H1 (cell line): ENCODE results near the gene DENND5B. TPM values are rescaled to one million over a fixed set of nuclear protein-coding genes. Genes with fewer than 3 reads are reported as not detected.

Experiments
- CTCF ChIA-PET: fragments of 300-600 bp; sonication (Branson Sonifier 250); formaldehyde crosslinking; loops from one replicate; lab custom pipeline; 2021; ENCODE audit not compliant: partially characterized antibody; lab: Charles Lee
- POLR2A ChIA-PET: fragments of 300-600 bp; sonication (Branson Sonifier 250); formaldehyde crosslinking; loops from one replicate; lab custom pipeline; 2021; ENCODE audit warnings: inconsistent platforms; ENCODE audit not compliant: partially characterized antibody; lab: Charles Lee
- DNase-seq, 2 experiments: peaks; one replicate each; pipeline versions ENCODE4 v3.0.0 to v3.0.0-alpha.2; 2010 to 2022; ENCODE audit warnings: low spot score in 2 of 2, low read depth in 1 of 2, mixed read lengths in 1 of 2
- FAIRE-seq: peaks from 2 replicates; lab custom pipeline; 2011; peaks lifted over from hg19 to GRCh38; lab: Jason Lieb, UNC
- H2AFZ ChIP-seq: 2 replicates; pipeline ENCODE4 v1.8.1; 2012; ENCODE audit warnings: low read length, inconsistent platforms
- H2AK5ac ChIP-seq: 2 replicates; pipeline ENCODE4 v1.6.1; 2013; ENCODE audit warnings: low read depth, low read length
- H2BK120ac ChIP-seq: replicated peaks from 2 replicates; pipeline ENCODE3; 2013; ENCODE audit warnings: low read depth, low read length, inconsistent platforms
- H2BK12ac ChIP-seq: 2 replicates; pipeline ENCODE4 v1.6.1; 2013; ENCODE audit warnings: low read depth, low read length
- H2BK15ac ChIP-seq: 2 replicates; pipeline ENCODE4 v1.6.1; 2013; ENCODE audit warnings: low read length
- H2BK20ac ChIP-seq: 2 replicates; pipeline ENCODE4 v1.6.1; 2013; ENCODE audit warnings: low read length
- H2BK5ac ChIP-seq: 2 replicates; pipeline ENCODE4 v1.6.1; 2013; ENCODE audit warnings: low read depth, low read length
- H3K14ac ChIP-seq: 2 replicates; pipeline ENCODE4 v1.6.1; 2013; ENCODE audit warnings: inconsistent platforms; ENCODE audit not compliant: insufficient read length
- H3K18ac ChIP-seq: 2 replicates; pipeline ENCODE4 v1.6.1; 2013; ENCODE audit warnings: low read length; ENCODE audit errors: extremely low read depth
- H3K23ac ChIP-seq: 2 replicates; pipeline ENCODE4 v1.6.1; 2013; ENCODE audit warnings: inconsistent platforms; ENCODE audit not compliant: insufficient read length
- H3K23me2 ChIP-seq: 2 replicates; pipeline ENCODE4 v1.6.1; 2013; ENCODE audit warnings: low read depth, low read length
- H3K27ac ChIP-seq: 2 replicates; pipeline ENCODE4 v1.6.1; 2011; ENCODE audit warnings: low read depth, low read length, inconsistent platforms
- H3K27me3 ChIP-seq, 4 experiments: replicated peaks in 1 of 4; 1 replicate in 1 of 4; 2 replicates in 3 of 4; pipeline versions ENCODE4 v1.6.1 to v1.8.1; 2011 to 2013; ENCODE audit warnings: low read length in 3 of 4, mild to moderate bottlenecking in 3 of 4, inconsistent platforms in 2 of 4, mixed read lengths in 2 of 4, moderate library complexity in 1 of 4; ENCODE audit not compliant: control insufficient read depth in 3 of 4, insufficient read depth in 3 of 4; ENCODE audit errors: extremely low read depth in 1 of 4
- H3K36me3 ChIP-seq, 4 experiments: 2 replicates each; pipeline versions ENCODE4 v1.6.1 to v1.8.1; 2011 to 2013; ENCODE audit warnings: mild to moderate bottlenecking in 4 of 4, low read length in 3 of 4, moderate library complexity in 2 of 4, control low read depth in 1 of 4, inconsistent platforms in 1 of 4; ENCODE audit not compliant: insufficient read depth in 4 of 4, control insufficient read depth in 2 of 4
- H3K4ac ChIP-seq: replicated peaks from 2 replicates; pipeline ENCODE3; 2013; ENCODE audit warnings: low read length, low read depth, mixed read lengths, inconsistent platforms; ENCODE audit not compliant: insufficient read length
- H3K4me1 ChIP-seq, 4 experiments: replicated peaks in 1 of 4; 1 replicate in 1 of 4; 2 replicates in 3 of 4; pipeline versions ENCODE4 v1.6.1 to v1.8.1; 2011 to 2013; ENCODE audit warnings: low read length in 3 of 4, inconsistent platforms in 2 of 4, mixed read lengths in 1 of 4; ENCODE audit not compliant: insufficient read depth in 4 of 4, control insufficient read depth in 3 of 4
- H3K4me2 ChIP-seq, 2 experiments: 2 replicates each; pipeline versions ENCODE4 v1.6.1 to v1.8.1; 2011 to 2013; ENCODE audit warnings: low read depth in 2 of 2, low read length in 2 of 2, control low read depth in 1 of 2, inconsistent platforms in 1 of 2, mild to moderate bottlenecking in 1 of 2; ENCODE audit not compliant: insufficient read depth in 1 of 2
- H3K4me3 ChIP-seq, 4 experiments: fragments of 200-600, 300-600 bp in 1 of 4; sonication (generic), shearing (Covaris generic), sonication (Bioruptor Twin) in 1 of 4; 2 replicates each; pipeline versions ENCODE4 v1.5.1 to v1.8.1; 2011 to 2016; ENCODE audit warnings: low read length in 4 of 4, low read depth in 3 of 4, control low read depth in 2 of 4, inconsistent platforms in 2 of 4, mild to moderate bottlenecking in 2 of 4, mixed read lengths in 1 of 4, moderate library complexity in 1 of 4; ENCODE audit not compliant: insufficient read depth in 2 of 4; ENCODE audit errors: extremely low read depth in 1 of 4
- H3K56ac ChIP-seq: replicated peaks from 2 replicates; pipeline ENCODE3; 2013; ENCODE audit warnings: low read depth, mild to moderate bottlenecking, mixed read lengths, low read length, inconsistent platforms; ENCODE audit not compliant: insufficient read length
- H3K79me1 ChIP-seq: 2 replicates; pipeline ENCODE4 v1.6.1; 2013; ENCODE audit warnings: low read depth, low read length, control low read depth
- H3K79me2 ChIP-seq, 2 experiments: 2 replicates each; pipeline versions ENCODE4 v1.6.1 to v1.8.1; 2012 to 2013; ENCODE audit warnings: low read length in 2 of 2, mild to moderate bottlenecking in 2 of 2, inconsistent platforms in 1 of 2; ENCODE audit not compliant: insufficient read depth in 2 of 2, control insufficient read depth in 1 of 2
- H3K9ac ChIP-seq, 4 experiments: replicated peaks in 1 of 4; 1 replicate in 1 of 4; 2 replicates in 3 of 4; pipeline versions ENCODE4 v1.6.1 to v1.8.1; 2011 to 2013; ENCODE audit warnings: low read depth in 3 of 4, low read length in 3 of 4, control low read depth in 2 of 4, mild to moderate bottlenecking in 2 of 4, moderate library complexity in 2 of 4, inconsistent platforms in 1 of 4; ENCODE audit errors: extremely low read depth in 1 of 4
- H3K9me3 ChIP-seq, 2 experiments: 2 replicates each; pipeline versions ENCODE4 v1.6.1 to v1.8.1; 2012 to 2013; ENCODE audit warnings: mild to moderate bottlenecking in 2 of 2, moderate library complexity in 2 of 2, control low read depth in 1 of 2, inconsistent platforms in 1 of 2, low read depth in 1 of 2, low read length in 1 of 2, mixed read lengths in 1 of 2; ENCODE audit not compliant: insufficient read depth in 2 of 2
- H4K20me1 ChIP-seq, 2 experiments: replicated peaks in 1 of 2; 2 replicates each; pipeline versions ENCODE3 to v1.8.1; 2011 to 2013; ENCODE audit warnings: inconsistent platforms in 2 of 2, low read length in 2 of 2, mild to moderate bottlenecking in 1 of 2; ENCODE audit not compliant: insufficient read depth in 2 of 2, control insufficient read depth in 1 of 2
- H4K5ac ChIP-seq: 2 replicates; pipeline ENCODE4 v1.6.1; 2013; ENCODE audit warnings: low read length, low read depth, mixed read lengths, inconsistent platforms; ENCODE audit not compliant: insufficient read length
- H4K8ac ChIP-seq: 2 replicates; pipeline ENCODE4 v1.8.0; 2013; ENCODE audit warnings: mild to moderate bottlenecking, moderate library complexity, low read length, inconsistent platforms; ENCODE audit not compliant: insufficient read depth; ENCODE audit errors: extremely low read depth
- H4K91ac ChIP-seq: replicated peaks from 2 replicates; pipeline ENCODE3; 2013; ENCODE audit warnings: low read length, mixed read lengths, inconsistent platforms; ENCODE audit not compliant: insufficient read length
- KDM1A ChIP-seq: fragments of 200-600, 300-600 bp; sonication (generic); IDR thresholded peaks from 2 replicates; pipeline ENCODE4 v1.7.1; 2016; ENCODE audit warnings: mild to moderate bottlenecking, low read length, borderline replicate concordance
- SRF ChIP-seq: IDR thresholded peaks from 2 replicates; pipeline ENCODE4 v1.6.1; 2011; ENCODE audit warnings: mild to moderate bottlenecking, low read depth, low read length, moderate library complexity
- WGBS, 2 experiments: shearing (Covaris generic) in 1 of 2; methylation state at CpG; one replicate each; pipeline versions ENCODE4 v1.1.6 to v1.1.7; 2013 to 2015; ENCODE audit warnings: low lambda C conversion rate in 2 of 2, mixed read lengths in 2 of 2, inconsistent platforms in 1 of 2, low coverage in 1 of 2, missing lambda C conversion rate in 1 of 2; ENCODE audit not compliant: insufficient replicate concordance in 2 of 2, insufficient coverage in 1 of 2, insufficient read length in 1 of 2; ENCODE audit errors: extremely low coverage in 1 of 2, missing lambda C conversion rate in 1 of 2; 5-methylcytosine and 5-hydroxymethylcytosine counted together
- polyA plus RNA-seq, 7 experiments: library from polyadenylated mRNA; depleted of rRNA in 3 of 7; stranded (reverse) in 5 of 7; unstranded in 2 of 7; fragments of >200 nt in 5 of 7; fragments of 200-250 nt in 2 of 7; gene quantifications; 1 replicate in 5 of 7; 2 replicates in 1 of 7; 4 replicates in 1 of 7; pipeline versions ENCODE4 v1.2.1 to v1.2.3, GENCODE V29; 2011 to 2013; ENCODE audit warnings: missing spikeins in 2 of 7, mixed read lengths in 2 of 7
- total RNA-seq: library from RNA; stranded (reverse); fragmentation: NEBNext Ultra II Directional; extraction: Animal tissue kit (Norgen Biotek cat#: 25700); gene quantifications from 2 replicates; pipeline ENCODE4 v1.2.1, GENCODE V29; 2021

The DENND5B gene
- total and polyA plus RNA-seq, 2 of the 8 experiments (the other 6 are each of a cell fraction or from before 2014, with no cell fraction given): 13.4 to 20.2 TPM

DNA sequence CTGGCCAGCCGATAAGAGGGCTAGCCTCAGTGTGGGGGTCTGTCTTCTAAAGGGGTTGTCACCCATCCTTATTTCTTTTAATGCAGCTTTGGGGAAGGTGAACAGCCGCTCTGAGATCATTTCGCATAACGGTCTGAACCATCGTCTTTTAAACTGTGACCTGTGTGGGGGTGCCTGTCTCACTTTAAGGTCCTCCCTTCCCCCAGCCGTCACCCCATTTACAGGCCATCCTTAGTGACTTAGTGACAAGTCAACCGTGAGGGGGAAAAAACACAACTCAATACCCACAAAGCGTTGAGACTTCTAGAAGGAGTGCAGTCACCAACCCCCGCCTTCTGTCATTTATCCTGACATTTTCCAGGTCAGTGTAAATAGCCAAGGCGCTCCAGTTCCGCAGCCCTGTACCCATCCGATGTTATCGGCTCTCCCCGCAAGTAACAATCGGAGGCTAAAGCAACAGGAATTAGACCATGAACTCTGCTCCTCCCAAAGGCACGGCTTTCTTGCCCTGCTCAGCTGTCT is 505 bp upstream of the DENND5B start:
- H3K4me2 ChIP-seq: peak overlapping the region; percentile 71 to 97
- H3K36me3 ChIP-seq: no peaks in the 10 kb centered on the region
- no peak overlapping the region for H3K23ac ChIP-seq
- H4K8ac ChIP-seq: no peak overlapping the region
- H2BK5ac ChIP-seq: no peak overlapping the region
- peaks cover 7% of the 10 kb centered on the region for H3K23me2 ChIP-seq
- H2BK12ac ChIP-seq: no peak overlapping the region
- H2BK15ac ChIP-seq: no peak overlapping the region
- peaks cover 0 to 26% of the 10 kb centered on the region in 2 experiments; a peak in 3 of 4 replicates for H3K79me2 ChIP-seq
- H3K27me3 ChIP-seq: peaks cover 0 to 6% (median 4%) of the 10 kb centered on the region in 4 experiments; a peak in 3 of 7 replicates
- no peaks in the 10 kb centered on the region for H3K9me3 ChIP-seq
- peak overlapping the region in 1 of 4 experiments; percentile 27; a peak in 3 of 7 replicates for H3K9ac ChIP-seq
- ChIA-PET POLR2A (interaction anchor here (1.3 to 2.0 kb wide), 4 partner anchors 13 to 269 kb away, joined by 3 to 13 read pairs (median 5); no protein-coding TSS in a partner anchor), CTCF (no interaction called here)
- DNase-seq (no peak), FAIRE-seq (no peak)
- peak overlapping the region; percentile 31 for H4K5ac ChIP-seq
- no peak overlapping the region for H3K14ac ChIP-seq
- 46% methylated on average over 16 of the region's 16 CpGs; no CpG with 5 or more reads in 1 of the 2 experiments for WGBS, 2 experiments
- H2BK20ac ChIP-seq: no peak overlapping the region
- peak overlapping the region; percentile 82 to 90 (median 85) for H3K4me3 ChIP-seq
- no peak overlapping the region for H3K4ac ChIP-seq
- H4K20me1 ChIP-seq: peaks cover 4 to 8% of the 10 kb centered on the region in 2 experiments
- no peak overlapping the region for H3K56ac ChIP-seq
- no peak overlapping the region for H4K91ac ChIP-seq
- H3K18ac ChIP-seq: no peak overlapping the region
- H2AFZ ChIP-seq: peak overlapping the region; percentile 40; the same call in 1 of the 2 replicates
- no peak for TF ChIP-seq SRF
- TF ChIP-seq KDM1A: peak; percentile 74; the same call in 1 of the 2 replicates
- peaks cover 0 to 6% (median 2%) of the 10 kb centered on the region in 4 experiments; a peak in 2 of 7 replicates for H3K4me1 ChIP-seq
- no peak overlapping the region for H3K27ac ChIP-seq
- H2AK5ac ChIP-seq: no peak overlapping the region
- H3K79me1 ChIP-seq: peaks cover 3% of the 10 kb centered on the region; the same call in 1 of the 2 replicates
- no peak overlapping the region for H2BK120ac ChIP-seq
